Common myeloid progenitor, CD34-positive (primary cell): Measurements from ENCODE around the gene KIAA1191.

Source experiments
- CTCF ChIA-PET: fragments of 350-600 bp; sonication (Branson Sonifier 250); formaldehyde crosslinking; loops from one replicate; lab custom pipeline; 2021; ENCODE audit warnings: antibody characterized with exemption; lab: Charles Lee
- POLR2A ChIA-PET: fragments of 350-600 bp; sonication (Branson Sonifier 250); formaldehyde crosslinking; loops from one replicate; lab custom pipeline; 2021; ENCODE audit warnings: antibody characterized with exemption; lab: Charles Lee
- DNase-seq, 3 donors: peaks; one replicate each; pipeline versions ENCODE4 v3.0.0 to v3.0.0-alpha.2; 2013
- H3K27ac ChIP-seq, 2 experiments: 1 replicate in 1 of 2; 2 replicates in 1 of 2; pipeline ENCODE4 v1.7.0; 2013; ENCODE audit warnings: inconsistent platforms in 2 of 2, low read length in 2 of 2, mild to moderate bottlenecking in 2 of 2, low read depth in 1 of 2, moderate library complexity in 1 of 2; ENCODE audit not compliant: severe bottlenecking in 2 of 2, insufficient read depth in 1 of 2, poor library complexity in 1 of 2
- H3K27me3 ChIP-seq, 5 experiments: replicated peaks in 2 of 5; 1 replicate in 3 of 5; 2 replicates in 2 of 5; pipeline versions ENCODE4 v1.6.1 to v1.7.0; 2013; ENCODE audit warnings: low read length in 4 of 5, mild to moderate bottlenecking in 2 of 5, moderate library complexity in 2 of 5, inconsistent platforms in 1 of 5; ENCODE audit not compliant: insufficient read depth in 5 of 5, control insufficient read depth in 4 of 5
- H3K36me3 ChIP-seq, 4 experiments: 1 replicate in 2 of 4; 2 replicates in 2 of 4; pipeline versions ENCODE4 v1.6.1 to v1.7.0; 2013; ENCODE audit warnings: low read length in 3 of 4, control low read depth in 1 of 4, mild to moderate bottlenecking in 1 of 4; ENCODE audit not compliant: control insufficient read depth in 4 of 4, insufficient read depth in 4 of 4
- H3K4me1 ChIP-seq, 4 experiments: 1 replicate in 3 of 4; 2 replicates in 1 of 4; pipeline versions ENCODE4 v1.6.1 to v1.7.1; 2013; ENCODE audit warnings: low read length in 3 of 4, mild to moderate bottlenecking in 3 of 4, control low read depth in 1 of 4, inconsistent platforms in 1 of 4, moderate library complexity in 1 of 4; ENCODE audit not compliant: control insufficient read depth in 4 of 4, insufficient read depth in 4 of 4; ENCODE audit errors: control extremely low read depth in 1 of 4
- H3K4me3 ChIP-seq, 7 experiments: 1 replicate in 4 of 7; 2 replicates in 3 of 7; pipeline versions ENCODE4 v1.5.1 to v1.7.0; 2013; ENCODE audit warnings: mild to moderate bottlenecking in 7 of 7, low read length in 6 of 7, moderate library complexity in 6 of 7, inconsistent platforms in 2 of 7, low read depth in 2 of 7, control low read depth in 1 of 7; ENCODE audit not compliant: insufficient read depth in 4 of 7, control insufficient read depth in 1 of 7; ENCODE audit errors: extremely low read depth in 1 of 7
- H3K9me3 ChIP-seq, 5 experiments: 1 replicate in 4 of 5; 2 replicates in 1 of 5; pipeline versions ENCODE4 v1.6.1 to v1.7.1; 2013; ENCODE audit warnings: low read length in 4 of 5, mild to moderate bottlenecking in 2 of 5, inconsistent platforms in 1 of 5, low read depth in 1 of 5, moderate library complexity in 1 of 5; ENCODE audit not compliant: control insufficient read depth in 4 of 5, insufficient read depth in 2 of 5; ENCODE audit errors: control extremely low read depth in 1 of 5
- WGBS: methylation state at CpG from one replicate; pipeline ENCODE4 v1.1.5; 2013; ENCODE audit not compliant: insufficient coverage; 5-methylcytosine and 5-hydroxymethylcytosine counted together

KIAA1191 gene

DNA sequence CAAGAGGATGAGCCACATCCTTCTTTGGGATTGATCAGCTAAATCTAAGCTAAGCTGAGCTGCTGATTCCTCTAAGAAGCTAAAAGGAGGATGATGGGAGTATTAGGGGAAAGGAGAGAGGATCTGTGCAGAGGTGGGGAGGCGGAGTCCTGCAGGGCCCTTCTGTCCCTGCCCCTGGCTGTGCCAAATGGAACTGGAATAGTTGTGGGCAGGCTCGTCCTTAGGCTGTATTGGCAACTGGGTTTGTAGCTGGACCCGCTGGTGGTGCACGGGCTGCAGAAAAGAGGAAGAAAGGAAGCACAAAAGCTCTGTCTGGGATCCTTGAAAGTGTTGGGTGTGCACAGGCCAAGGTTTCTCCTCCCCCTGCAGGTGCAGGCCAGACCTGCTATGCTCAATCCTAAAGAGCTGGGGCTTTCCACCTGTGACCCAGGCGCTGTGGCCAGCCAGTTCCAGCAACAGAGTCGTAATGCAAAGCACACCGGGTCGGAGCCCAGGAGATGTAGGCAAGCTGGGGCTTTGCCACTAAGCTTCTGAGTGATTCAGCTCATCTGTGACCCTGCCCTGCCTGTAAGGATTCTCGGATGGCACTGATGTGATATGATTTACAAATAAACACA, 45.0 kb upstream of the KIAA1191 start:
- Histone ChIP-seq H3K27ac (no peak overlapping the region), H3K4me1 (no peaks in the 10 kb centered on the region), H3K27me3 (no peaks in the 10 kb centered on the region), H3K9me3 (no peaks in the 10 kb centered on the region), H3K4me3 (no peak overlapping the region), H3K36me3 (peaks cover 3 to 21% (median 14%) of the 10 kb centered on the region in 4 experiments)
- ChIA-PET CTCF (interaction anchor here (0.9 to 2.0 kb wide), 5 partner anchors 9 to 172 kb away, joined by 3 to 7 read pairs (median 3); no protein-coding TSS in a partner anchor), POLR2A (no interaction called here)
- 96% methylated on average over 7 of the region's 9 CpGs for WGBS
- DNase-seq = no peak

DNA sequence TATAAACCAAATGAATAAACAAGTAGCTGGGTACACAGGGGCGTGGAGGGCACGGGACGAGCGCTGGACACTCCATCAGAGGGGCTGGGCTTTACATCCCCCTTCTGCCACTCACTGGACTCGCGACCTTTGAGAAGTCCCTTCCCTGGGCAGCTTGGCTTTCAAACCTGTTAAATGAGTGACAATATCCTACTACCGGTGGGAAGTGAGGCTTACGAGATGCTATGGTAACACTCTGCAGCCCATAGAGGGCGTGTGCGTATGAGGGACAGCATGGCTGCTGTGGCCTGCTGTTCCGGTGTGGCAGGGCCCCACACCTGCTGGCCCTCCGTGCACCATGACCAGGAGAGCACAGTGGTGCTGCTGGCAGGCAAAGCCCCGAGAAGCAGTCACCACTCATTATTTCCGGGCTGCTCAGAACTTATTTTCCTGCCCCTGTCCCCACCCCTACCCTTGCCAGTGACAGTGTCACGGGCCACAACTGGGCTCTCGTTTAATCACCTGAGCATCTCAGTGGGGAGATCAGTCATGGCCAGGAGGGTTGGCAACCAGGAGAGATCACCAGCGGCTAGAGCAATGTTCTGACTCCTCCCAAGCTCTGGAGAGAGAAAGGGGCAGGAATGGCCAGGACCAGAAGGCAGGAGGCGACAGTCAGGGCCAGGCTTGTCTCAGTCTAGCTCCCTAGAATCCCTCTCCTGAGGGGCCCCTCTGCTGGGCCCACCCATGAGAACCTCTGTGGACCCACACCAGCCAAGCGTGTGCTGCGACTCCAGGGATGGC, 44.3 kb upstream of the KIAA1191 start:
- 95% methylated on average over 16 of the region's 20 CpGs for WGBS
- CTCF ChIA-PET = interaction anchor here (1.3 to 2.0 kb wide), 2 partner anchors 12 to 15 kb away, joined by 3 to 6 read pairs; no protein-coding TSS in a partner anchor
- Histone ChIP-seq H3K9me3 (no peaks in the 10 kb centered on the region), H3K27me3 (no peaks in the 10 kb centered on the region), H3K27ac (no peak overlapping the region), H3K36me3 (peaks cover 3 to 21% (median 14%) of the 10 kb centered on the region in 4 experiments), H3K4me3 (no peak overlapping the region), H3K4me1 (no peaks in the 10 kb centered on the region)
- no peak for DNase-seq
- POLR2A ChIA-PET = no interaction called here

DNA sequence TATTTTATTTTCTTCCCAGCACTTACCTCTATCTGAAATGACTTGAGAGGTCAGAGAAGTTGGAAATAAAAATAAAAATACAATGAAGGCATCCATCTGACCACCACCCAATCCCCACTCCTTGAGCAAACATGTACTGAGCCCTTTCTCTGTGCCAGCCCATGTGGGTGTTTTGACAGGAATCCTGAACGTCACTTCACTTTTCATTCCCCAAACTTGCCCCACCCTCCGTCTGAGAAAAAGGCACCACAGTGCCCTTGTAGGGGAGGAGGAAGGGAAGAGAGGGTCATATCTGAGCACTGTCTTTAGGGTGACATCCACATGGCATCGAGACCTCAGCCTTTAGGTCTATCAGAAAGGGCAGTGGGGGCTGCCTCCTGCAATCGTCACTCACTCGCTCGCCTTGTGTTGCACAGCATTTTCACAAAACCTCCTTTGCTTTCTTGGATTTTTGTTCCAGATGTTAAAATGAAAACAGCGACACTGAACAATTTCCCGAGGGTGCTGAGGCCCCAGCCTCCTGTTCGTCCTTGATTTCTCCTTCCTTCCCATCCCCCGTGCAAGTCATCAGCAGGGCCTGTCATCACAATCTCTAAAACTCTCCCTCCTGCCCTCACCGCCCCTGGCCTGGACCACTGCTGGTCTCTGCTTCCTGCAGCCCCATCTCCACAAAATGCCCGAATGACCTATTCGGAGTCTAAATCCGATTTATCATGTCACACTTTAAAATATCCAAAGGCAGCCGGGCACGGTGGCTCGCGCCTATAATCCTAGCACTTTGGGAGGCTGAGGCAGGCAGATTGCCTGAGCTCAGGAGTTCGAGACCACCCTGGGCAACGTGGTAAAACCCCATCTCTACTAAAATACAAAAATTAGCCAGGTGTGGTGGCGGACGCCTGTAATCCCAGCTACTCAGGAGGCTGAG, 40.0 kb upstream of the KIAA1191 start:
- peaks cover 0 to 15% (median 11%) of the 10 kb centered on the region in 4 experiments for H3K36me3 ChIP-seq
- no peak overlapping the region for H3K27ac ChIP-seq
- H3K27me3 ChIP-seq = no peaks in the 10 kb centered on the region
- ChIA-PET POLR2A (no interaction called here), CTCF (interaction anchor here (1.5 kb wide), 1 partner anchor 10 kb away, joined by 4 read pairs; no protein-coding TSS in a partner anchor)
- H3K4me3 ChIP-seq = no peak overlapping the region
- H3K9me3 ChIP-seq = no peaks in the 10 kb centered on the region
- no peaks in the 10 kb centered on the region for H3K4me1 ChIP-seq
- DNase-seq = no peak
- WGBS = 96% methylated on average over 16 of the region's 22 CpGs

DNA sequence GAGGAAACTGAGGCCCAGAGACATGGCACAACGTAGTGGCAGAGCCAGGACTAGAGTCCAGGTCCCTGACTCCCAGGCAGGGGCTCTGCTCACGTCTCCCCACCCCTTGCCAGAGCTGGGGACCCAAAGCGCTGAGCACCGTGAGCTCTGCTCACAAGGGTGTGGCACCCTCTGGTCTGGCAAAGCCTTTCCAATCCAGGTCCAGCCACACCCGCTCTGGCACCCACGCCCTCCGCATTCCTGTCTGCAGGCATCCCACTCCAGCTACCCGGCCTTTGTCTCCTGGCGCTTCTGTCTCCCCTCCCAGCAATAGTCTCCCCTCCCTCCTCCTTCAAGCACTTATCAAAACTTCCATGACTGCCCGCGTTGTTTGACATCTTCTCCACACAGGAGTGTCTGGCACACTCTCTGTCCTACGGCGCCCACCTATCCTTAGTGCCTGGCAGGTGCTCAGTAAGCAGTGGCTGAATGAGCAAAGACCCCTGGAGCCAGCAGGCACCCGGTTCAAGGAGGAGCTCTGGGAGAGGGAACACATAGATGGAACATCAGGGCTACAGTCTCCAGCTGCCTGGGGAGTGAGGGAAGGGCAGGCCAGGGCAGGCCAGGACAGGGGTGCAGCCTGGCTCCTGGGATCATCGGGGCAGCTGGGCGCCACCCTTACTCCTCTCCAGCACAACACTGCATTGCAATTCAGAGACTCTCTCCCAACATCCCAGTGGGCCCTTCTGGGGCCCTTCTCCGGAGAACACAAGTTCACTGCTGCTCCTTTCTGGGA, 39.0 kb upstream of the KIAA1191 start:
- H3K4me3 ChIP-seq = no peak overlapping the region
- H3K9me3 ChIP-seq = no peaks in the 10 kb centered on the region
- H3K4me1 ChIP-seq = no peaks in the 10 kb centered on the region
- 97% methylated on average over 17 of the region's 17 CpGs for WGBS
- H3K36me3 ChIP-seq = peaks cover 0 to 9% (median 5%) of the 10 kb centered on the region in 4 experiments
- no peaks in the 10 kb centered on the region for H3K27me3 ChIP-seq
- ChIA-PET CTCF (interaction anchor here (1.5 kb wide), 1 partner anchor 9 kb away, joined by 4 read pairs; no protein-coding TSS in a partner anchor), POLR2A (interaction anchor here (0.6 kb wide), 1 partner anchor 697 kb away, joined by 5 read pairs; no protein-coding TSS in a partner anchor)
- no peak overlapping the region for H3K27ac ChIP-seq
- DNase-seq = no peak

DNA sequence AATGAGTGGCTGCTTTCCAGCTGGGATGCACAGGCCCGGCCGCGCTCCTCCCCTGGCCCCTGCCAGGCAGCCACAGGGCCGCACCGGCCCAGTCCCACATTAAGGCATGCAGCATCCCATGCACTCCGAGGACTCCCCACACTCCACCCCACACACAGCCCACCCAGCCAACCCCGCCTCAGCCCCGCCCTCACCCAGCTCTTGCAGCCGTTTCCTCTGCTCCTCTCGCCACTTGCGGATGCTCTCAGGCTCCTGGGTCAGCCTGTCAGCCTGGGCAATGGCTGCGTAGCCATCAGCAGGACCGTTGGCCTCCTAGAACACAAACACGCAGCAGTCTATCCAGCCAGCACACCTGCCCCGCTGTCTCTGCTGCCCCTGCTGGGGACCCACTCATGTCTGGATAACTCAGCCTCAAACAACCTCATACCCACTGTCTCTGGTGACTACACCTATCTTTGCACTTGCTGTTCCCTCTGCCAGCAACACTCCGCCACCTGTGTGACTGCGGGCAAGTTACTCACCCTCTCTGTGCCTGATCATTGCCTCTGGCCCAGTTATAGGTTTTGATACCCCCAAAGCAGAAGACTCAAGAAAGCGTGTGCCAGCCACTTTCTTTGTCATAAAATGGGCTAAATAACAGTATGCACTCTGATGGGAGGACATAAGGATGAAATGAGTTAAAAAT, 36.3 kb upstream of the KIAA1191 start:
- Histone ChIP-seq H3K4me3 (no peak overlapping the region), H3K4me1 (peaks cover 0 to under 1% (median 0%) of the 10 kb centered on the region in 4 experiments), H3K27me3 (no peaks in the 10 kb centered on the region), H3K27ac (no peak overlapping the region), H3K36me3 (peaks cover 0 to 19% (median 9%) of the 10 kb centered on the region in 4 experiments), H3K9me3 (no peaks in the 10 kb centered on the region)
- no peak for DNase-seq
- 93% methylated on average over 11 of the region's 18 CpGs for WGBS
- ChIA-PET CTCF (interaction anchor here (1.7 kb wide), 1 partner anchor 10 kb away, joined by 3 read pairs; no protein-coding TSS in a partner anchor), POLR2A (no interaction called here)

DNA sequence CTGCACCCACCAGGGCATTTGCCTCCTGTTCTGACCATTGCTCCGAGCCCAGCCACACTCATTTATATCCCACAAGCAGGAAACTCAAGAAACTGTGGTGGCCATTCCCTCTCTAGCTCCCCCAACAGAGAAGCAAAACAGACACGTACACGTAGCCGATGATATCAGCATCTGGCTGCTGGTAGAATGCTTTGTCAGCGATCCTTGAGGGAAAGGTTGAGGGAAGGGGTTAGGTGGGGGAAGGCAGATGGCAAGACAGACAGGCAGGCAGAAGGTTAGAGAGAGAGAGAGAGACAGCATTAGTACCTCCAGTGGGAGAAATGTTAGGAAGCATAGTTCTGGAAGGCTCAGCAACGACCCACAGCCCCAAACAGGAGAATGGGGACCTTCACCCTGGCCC, 34.8 kb upstream of the KIAA1191 start:
- ChIA-PET CTCF (no interaction called here), POLR2A (no interaction called here)
- Histone ChIP-seq H3K4me3 (no peak overlapping the region), H3K27ac (peak overlapping the region in 1 of 2 experiments; percentile 66), H3K36me3 (peaks cover 0 to 29% (median 13%) of the 10 kb centered on the region in 4 experiments), H3K9me3 (no peaks in the 10 kb centered on the region), H3K4me1 (peaks cover 0 to 16% (median 0%) of the 10 kb centered on the region in 4 experiments), H3K27me3 (no peaks in the 10 kb centered on the region)
- DNase-seq = no peak
- 100% methylated on average over 3 of the region's 6 CpGs for WGBS
